ENCODE measurements around the gene SF3B5. TPM values are rescaled to one million over a fixed set of nuclear protein-coding genes. Genes with fewer than 3 reads are reported as not detected.

Gene SF3B5
- total and polyA plus RNA-seq, 2 of the 8 experiments (the other 6 are each of a cell fraction or from before 2014, with no cell fraction given) = 195 to 588 TPM

DNA sequence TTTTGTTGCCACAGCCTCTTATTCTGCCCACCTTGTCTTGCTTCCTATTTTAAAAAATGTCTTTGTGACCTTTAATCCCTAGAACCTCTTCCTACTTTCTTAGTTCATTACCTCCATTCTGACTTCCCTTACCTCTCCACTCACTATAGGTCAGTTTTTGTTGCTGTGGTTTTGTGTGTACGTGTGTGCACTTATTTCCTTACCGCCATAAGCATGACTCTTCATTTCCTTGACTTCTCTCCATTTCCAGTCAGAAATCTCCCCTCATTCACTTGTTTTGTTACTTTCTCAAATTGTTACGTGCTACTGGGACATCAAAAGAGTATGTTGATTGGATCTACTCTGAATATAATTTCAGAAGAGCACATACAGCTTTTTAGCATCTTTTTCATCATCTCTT is 26.6 kb downstream of the SF3B5 start:
- Histone ChIP-seq H3K23ac (ENCODE audit: insufficient read length) (no peak overlapping the region), H3K56ac (replicated peaks; ENCODE audit: insufficient read length, low read depth, low read length) (no peak overlapping the region), H2AFZ (ENCODE audit: low read length) (no peak overlapping the region), H2BK5ac (ENCODE audit: low read depth, low read length) (no peak overlapping the region), H3K4me1 (replicated peaks in 1 of 4; ENCODE audit: control insufficient read depth in 3 of 4, insufficient read depth in 4 of 4, low read length in 3 of 4) (peaks cover 0 to 6% (median 4%) of the 10 kb centered on the region in 4 experiments; a peak in 4 of 7 replicates), H3K79me1 (ENCODE audit: low read depth, low read length) (no peaks in the 10 kb centered on the region), H3K9ac (replicated peaks in 1 of 4; ENCODE audit: extremely low read depth in 1 of 4, low read depth in 3 of 4, low read length in 3 of 4) (no peak overlapping the region), H3K27me3 (replicated peaks in 1 of 4; ENCODE audit: control insufficient read depth in 3 of 4, extremely low read depth in 1 of 4, insufficient read depth in 3 of 4, low read length in 3 of 4) (peaks cover 15 to 37% (median 28%) of the 10 kb centered on the region in 4 experiments), H3K9me3 (ENCODE audit: insufficient read depth in 2 of 2, low read depth in 1 of 2, low read length in 1 of 2) (no peaks in the 10 kb centered on the region), H3K36me3 (ENCODE audit: control insufficient read depth in 2 of 4, insufficient read depth in 4 of 4, low read length in 3 of 4) (no peaks in the 10 kb centered on the region), H4K5ac (ENCODE audit: insufficient read length, low read depth, low read length) (no peak overlapping the region), H3K79me2 (ENCODE audit: control insufficient read depth in 1 of 2, insufficient read depth in 2 of 2, low read length in 2 of 2) (no peaks in the 10 kb centered on the region), H3K14ac (ENCODE audit: insufficient read length) (no peak overlapping the region), H4K91ac (replicated peaks; ENCODE audit: insufficient read length, low read length) (no peak overlapping the region), H3K4me3 (ENCODE audit: extremely low read depth in 1 of 4, insufficient read depth in 2 of 4, low read depth in 3 of 4, low read length in 4 of 4) (no peak overlapping the region), H2BK120ac (replicated peaks; ENCODE audit: low read depth, low read length) (no peak overlapping the region), H3K4ac (replicated peaks; ENCODE audit: insufficient read length, low read depth, low read length) (no peak overlapping the region), H3K23me2 (ENCODE audit: low read depth, low read length) (peaks cover 10% of the 10 kb centered on the region; the same call in 1 of the 2 replicates), H3K27ac (ENCODE audit: low read depth, low read length) (no peak overlapping the region), H2BK20ac (ENCODE audit: low read length) (no peak overlapping the region), H4K8ac (ENCODE audit: extremely low read depth, insufficient read depth, low read length) (no peak overlapping the region), H4K20me1 (replicated peaks in 1 of 2; ENCODE audit: control insufficient read depth in 1 of 2, insufficient read depth in 2 of 2, low read length in 2 of 2) (peaks cover 0 to 3% of the 10 kb centered on the region in 2 experiments), H2BK12ac (ENCODE audit: low read depth, low read length) (no peak overlapping the region), H3K18ac (ENCODE audit: extremely low read depth, low read length) (no peak overlapping the region), H2AK5ac (ENCODE audit: low read depth, low read length) (no peak overlapping the region), H3K4me2 (ENCODE audit: insufficient read depth in 1 of 2, low read depth in 2 of 2, low read length in 2 of 2) (no peak overlapping the region), H2BK15ac (ENCODE audit: low read length) (no peak overlapping the region)
- FAIRE-seq (no peak), DNase-seq (ENCODE audit: low read depth in 1 of 2, low spot score in 2 of 2) (no peak)
- WGBS, 2 experiments (ENCODE audit: extremely low coverage in 1 of 2, insufficient coverage in 1 of 2, insufficient read length in 1 of 2, insufficient replicate concordance in 2 of 2, low coverage in 1 of 2, low lambda C conversion rate in 2 of 2, missing lambda C conversion rate in 1 of 2) = 96% methylated on average over 3 of the region's 3 CpGs; no CpG with 5 or more reads in 1 of the 2 experiments
- TF ChIP-seq POU5F1 (IDR thresholded peaks at IDR 0.05; ENCODE audit: low read depth, low read length) (no peak), KDM1A (IDR thresholded peaks at IDR 0.05; ENCODE audit: borderline replicate concordance, low read length) (no peak), MAFK (IDR thresholded peaks at IDR 0.05; ENCODE audit: low read depth, low read length) (no peak), HDAC2 (IDR thresholded peaks at IDR 0.05; ENCODE audit: borderline replicate concordance in 1 of 2, low read depth in 2 of 2, low read length in 2 of 2) (no peak), GABPA (IDR thresholded peaks at IDR 0.05; ENCODE audit: borderline replicate concordance, insufficient read depth, low read length) (no peak)
- CTCF ChIA-PET (ENCODE audit: partially characterized antibody) = interaction anchor here (0.7 to 0.8 kb wide), 2 partner anchors 10 to 19 kb away, joined by 3 read pairs; no protein-coding TSS in a partner anchor
- POLR2A ChIA-PET (ENCODE audit: partially characterized antibody) = no interaction called here
